H1 (cell line): ENCODE results near the gene ACTL7A. TPM values are rescaled to one million over a fixed set of nuclear protein-coding genes. Genes with fewer than 3 reads are reported as not detected.

ENCODE experiments used
- CTCF ChIA-PET: fragments of 300-600 bp; sonication (Branson Sonifier 250); formaldehyde crosslinking; loops from one replicate; lab custom pipeline; 2021; ENCODE audit not compliant: partially characterized antibody; lab: Charles Lee
- POLR2A ChIA-PET: fragments of 300-600 bp; sonication (Branson Sonifier 250); formaldehyde crosslinking; loops from one replicate; lab custom pipeline; 2021; ENCODE audit warnings: inconsistent platforms; ENCODE audit not compliant: partially characterized antibody; lab: Charles Lee
- DNase-seq, 2 experiments: peaks; one replicate each; pipeline versions ENCODE4 v3.0.0 to v3.0.0-alpha.2; 2010 to 2022; ENCODE audit warnings: low spot score in 2 of 2, low read depth in 1 of 2, mixed read lengths in 1 of 2
- FAIRE-seq: peaks from 2 replicates; lab custom pipeline; 2011; peaks lifted over from hg19 to GRCh38; lab: Jason Lieb, UNC
- H2AFZ ChIP-seq: 2 replicates; pipeline ENCODE4 v1.8.1; 2012; ENCODE audit warnings: low read length, inconsistent platforms
- H2AK5ac ChIP-seq: 2 replicates; pipeline ENCODE4 v1.6.1; 2013; ENCODE audit warnings: low read depth, low read length
- H2BK120ac ChIP-seq: replicated peaks from 2 replicates; pipeline ENCODE3; 2013; ENCODE audit warnings: low read depth, low read length, inconsistent platforms
- H2BK12ac ChIP-seq: 2 replicates; pipeline ENCODE4 v1.6.1; 2013; ENCODE audit warnings: low read depth, low read length
- H2BK15ac ChIP-seq: 2 replicates; pipeline ENCODE4 v1.6.1; 2013; ENCODE audit warnings: low read length
- H2BK20ac ChIP-seq: 2 replicates; pipeline ENCODE4 v1.6.1; 2013; ENCODE audit warnings: low read length
- H2BK5ac ChIP-seq: 2 replicates; pipeline ENCODE4 v1.6.1; 2013; ENCODE audit warnings: low read depth, low read length
- H3K14ac ChIP-seq: 2 replicates; pipeline ENCODE4 v1.6.1; 2013; ENCODE audit warnings: inconsistent platforms; ENCODE audit not compliant: insufficient read length
- H3K18ac ChIP-seq: 2 replicates; pipeline ENCODE4 v1.6.1; 2013; ENCODE audit warnings: low read length; ENCODE audit errors: extremely low read depth
- H3K23ac ChIP-seq: 2 replicates; pipeline ENCODE4 v1.6.1; 2013; ENCODE audit warnings: inconsistent platforms; ENCODE audit not compliant: insufficient read length
- H3K23me2 ChIP-seq: 2 replicates; pipeline ENCODE4 v1.6.1; 2013; ENCODE audit warnings: low read depth, low read length
- H3K27ac ChIP-seq: 2 replicates; pipeline ENCODE4 v1.6.1; 2011; ENCODE audit warnings: low read depth, low read length, inconsistent platforms
- H3K27me3 ChIP-seq, 4 experiments: replicated peaks in 1 of 4; 1 replicate in 1 of 4; 2 replicates in 3 of 4; pipeline versions ENCODE4 v1.6.1 to v1.8.1; 2011 to 2013; ENCODE audit warnings: low read length in 3 of 4, mild to moderate bottlenecking in 3 of 4, inconsistent platforms in 2 of 4, mixed read lengths in 2 of 4, moderate library complexity in 1 of 4; ENCODE audit not compliant: control insufficient read depth in 3 of 4, insufficient read depth in 3 of 4; ENCODE audit errors: extremely low read depth in 1 of 4
- H3K36me3 ChIP-seq, 4 experiments: 2 replicates each; pipeline versions ENCODE4 v1.6.1 to v1.8.1; 2011 to 2013; ENCODE audit warnings: mild to moderate bottlenecking in 4 of 4, low read length in 3 of 4, moderate library complexity in 2 of 4, control low read depth in 1 of 4, inconsistent platforms in 1 of 4; ENCODE audit not compliant: insufficient read depth in 4 of 4, control insufficient read depth in 2 of 4
- H3K4ac ChIP-seq: replicated peaks from 2 replicates; pipeline ENCODE3; 2013; ENCODE audit warnings: low read length, low read depth, mixed read lengths, inconsistent platforms; ENCODE audit not compliant: insufficient read length
- H3K4me1 ChIP-seq, 4 experiments: replicated peaks in 1 of 4; 1 replicate in 1 of 4; 2 replicates in 3 of 4; pipeline versions ENCODE4 v1.6.1 to v1.8.1; 2011 to 2013; ENCODE audit warnings: low read length in 3 of 4, inconsistent platforms in 2 of 4, mixed read lengths in 1 of 4; ENCODE audit not compliant: insufficient read depth in 4 of 4, control insufficient read depth in 3 of 4
- H3K4me2 ChIP-seq, 2 experiments: 2 replicates each; pipeline versions ENCODE4 v1.6.1 to v1.8.1; 2011 to 2013; ENCODE audit warnings: low read depth in 2 of 2, low read length in 2 of 2, control low read depth in 1 of 2, inconsistent platforms in 1 of 2, mild to moderate bottlenecking in 1 of 2; ENCODE audit not compliant: insufficient read depth in 1 of 2
- H3K4me3 ChIP-seq, 4 experiments: fragments of 200-600, 300-600 bp in 1 of 4; sonication (generic), shearing (Covaris generic), sonication (Bioruptor Twin) in 1 of 4; 2 replicates each; pipeline versions ENCODE4 v1.5.1 to v1.8.1; 2011 to 2016; ENCODE audit warnings: low read length in 4 of 4, low read depth in 3 of 4, control low read depth in 2 of 4, inconsistent platforms in 2 of 4, mild to moderate bottlenecking in 2 of 4, mixed read lengths in 1 of 4, moderate library complexity in 1 of 4; ENCODE audit not compliant: insufficient read depth in 2 of 4; ENCODE audit errors: extremely low read depth in 1 of 4
- H3K56ac ChIP-seq: replicated peaks from 2 replicates; pipeline ENCODE3; 2013; ENCODE audit warnings: low read depth, mild to moderate bottlenecking, mixed read lengths, low read length, inconsistent platforms; ENCODE audit not compliant: insufficient read length
- H3K79me1 ChIP-seq: 2 replicates; pipeline ENCODE4 v1.6.1; 2013; ENCODE audit warnings: low read depth, low read length, control low read depth
- H3K79me2 ChIP-seq, 2 experiments: 2 replicates each; pipeline versions ENCODE4 v1.6.1 to v1.8.1; 2012 to 2013; ENCODE audit warnings: low read length in 2 of 2, mild to moderate bottlenecking in 2 of 2, inconsistent platforms in 1 of 2; ENCODE audit not compliant: insufficient read depth in 2 of 2, control insufficient read depth in 1 of 2
- H3K9ac ChIP-seq, 4 experiments: replicated peaks in 1 of 4; 1 replicate in 1 of 4; 2 replicates in 3 of 4; pipeline versions ENCODE4 v1.6.1 to v1.8.1; 2011 to 2013; ENCODE audit warnings: low read depth in 3 of 4, low read length in 3 of 4, control low read depth in 2 of 4, mild to moderate bottlenecking in 2 of 4, moderate library complexity in 2 of 4, inconsistent platforms in 1 of 4; ENCODE audit errors: extremely low read depth in 1 of 4
- H3K9me3 ChIP-seq, 2 experiments: 2 replicates each; pipeline versions ENCODE4 v1.6.1 to v1.8.1; 2012 to 2013; ENCODE audit warnings: mild to moderate bottlenecking in 2 of 2, moderate library complexity in 2 of 2, control low read depth in 1 of 2, inconsistent platforms in 1 of 2, low read depth in 1 of 2, low read length in 1 of 2, mixed read lengths in 1 of 2; ENCODE audit not compliant: insufficient read depth in 2 of 2
- H4K20me1 ChIP-seq, 2 experiments: replicated peaks in 1 of 2; 2 replicates each; pipeline versions ENCODE3 to v1.8.1; 2011 to 2013; ENCODE audit warnings: inconsistent platforms in 2 of 2, low read length in 2 of 2, mild to moderate bottlenecking in 1 of 2; ENCODE audit not compliant: insufficient read depth in 2 of 2, control insufficient read depth in 1 of 2
- H4K5ac ChIP-seq: 2 replicates; pipeline ENCODE4 v1.6.1; 2013; ENCODE audit warnings: low read length, low read depth, mixed read lengths, inconsistent platforms; ENCODE audit not compliant: insufficient read length
- H4K8ac ChIP-seq: 2 replicates; pipeline ENCODE4 v1.8.0; 2013; ENCODE audit warnings: mild to moderate bottlenecking, moderate library complexity, low read length, inconsistent platforms; ENCODE audit not compliant: insufficient read depth; ENCODE audit errors: extremely low read depth
- H4K91ac ChIP-seq: replicated peaks from 2 replicates; pipeline ENCODE3; 2013; ENCODE audit warnings: low read length, mixed read lengths, inconsistent platforms; ENCODE audit not compliant: insufficient read length
- BRCA1 ChIP-seq: IDR thresholded peaks from 2 replicates; pipeline ENCODE4 v1.6.1; 2012; ENCODE audit warnings: low read depth, low read length, improper control_type of control experiment
- CBX5 ChIP-seq: fragments of 300-800, 300-1000 bp; sonication (generic); IDR thresholded peaks from 2 replicates; pipeline ENCODE4 v1.7.1; 2016; ENCODE audit warnings: antibody characterized with exemption, low read length, low read depth
- CEBPB ChIP-seq: IDR thresholded peaks from 2 replicates; pipeline ENCODE4 v1.6.1; 2012; ENCODE audit warnings: low read depth, low read length
- EZH2 ChIP-seq: fragments of 200-600 bp; sonication (generic); IDR thresholded peaks from 2 replicates; pipeline ENCODE4 v1.7.1; 2012; ENCODE audit warnings: low read depth, mild to moderate bottlenecking, moderate library complexity, low read length, inconsistent platforms; ENCODE audit not compliant: severe bottlenecking
- HDAC2 ChIP-seq, 2 experiments: fragments of 300-600 bp in 1 of 2; sonication (generic) in 1 of 2; IDR thresholded peaks; 2 replicates each; pipeline ENCODE4 v1.6.1; 2011 to 2012; ENCODE audit warnings: low read depth in 2 of 2, low read length in 2 of 2, mild to moderate bottlenecking in 2 of 2, moderate library complexity in 2 of 2, borderline replicate concordance in 1 of 2, inconsistent platforms in 1 of 2
- KDM5A ChIP-seq: fragments of 200-600 bp; IDR thresholded peaks from 2 replicates; pipeline ENCODE4 v1.7.1; 2012; ENCODE audit warnings: mild to moderate bottlenecking, low read length, inconsistent platforms, mixed read lengths
- MAFK ChIP-seq: IDR thresholded peaks from 2 replicates; pipeline ENCODE4 v1.6.1; 2012; ENCODE audit warnings: low read depth, mild to moderate bottlenecking, improper control_type of control experiment, low read length
- NRF1 ChIP-seq: IDR thresholded peaks from 2 replicates; pipeline ENCODE4 v1.6.1; 2011; ENCODE audit warnings: mild to moderate bottlenecking, low read depth, low read length, improper control_type of control experiment
- PHF8 ChIP-seq: fragments of 200-600 bp; sonication (generic); conservative IDR thresholded peaks from 2 replicates; pipeline ENCODE4 v1.7.1; 2012; ENCODE audit warnings: low read depth, mild to moderate bottlenecking, inconsistent platforms, low read length, moderate library complexity
- POLR2A ChIP-seq, 2 experiments: IDR thresholded peaks; 1 replicate in 1 of 2; 2 replicates in 1 of 2; pipeline ENCODE4 v1.6.1; 2011; ENCODE audit warnings: low read depth in 2 of 2, low read length in 2 of 2, mild to moderate bottlenecking in 2 of 2; ENCODE audit errors: control extremely low read depth in 1 of 2
- SAP30 ChIP-seq: fragments of 300-600 bp; sonication (generic); IDR thresholded peaks from 2 replicates; pipeline ENCODE4 v1.7.1; 2012; ENCODE audit warnings: low read length, moderate library complexity, mild to moderate bottlenecking, inconsistent platforms; ENCODE audit not compliant: insufficient read depth, insufficient replicate concordance
- SP1 ChIP-seq: IDR thresholded peaks from 2 replicates; pipeline ENCODE4 v1.6.1; 2011; ENCODE audit warnings: low read depth, low read length
- SP4 ChIP-seq: IDR thresholded peaks from 2 replicates; pipeline ENCODE4 v1.6.1; 2012; ENCODE audit warnings: low read length, inconsistent platforms
- WGBS, 2 experiments: shearing (Covaris generic) in 1 of 2; methylation state at CpG; one replicate each; pipeline versions ENCODE4 v1.1.6 to v1.1.7; 2013 to 2015; ENCODE audit warnings: low lambda C conversion rate in 2 of 2, mixed read lengths in 2 of 2, inconsistent platforms in 1 of 2, low coverage in 1 of 2, missing lambda C conversion rate in 1 of 2; ENCODE audit not compliant: insufficient replicate concordance in 2 of 2, insufficient coverage in 1 of 2, insufficient read length in 1 of 2; ENCODE audit errors: extremely low coverage in 1 of 2, missing lambda C conversion rate in 1 of 2; 5-methylcytosine and 5-hydroxymethylcytosine counted together
- polyA plus RNA-seq, 7 experiments: library from polyadenylated mRNA; depleted of rRNA in 3 of 7; stranded (reverse) in 5 of 7; unstranded in 2 of 7; fragments of >200 nt in 5 of 7; fragments of 200-250 nt in 2 of 7; gene quantifications; 1 replicate in 5 of 7; 2 replicates in 1 of 7; 4 replicates in 1 of 7; pipeline versions ENCODE4 v1.2.1 to v1.2.3, GENCODE V29; 2011 to 2013; ENCODE audit warnings: missing spikeins in 2 of 7, mixed read lengths in 2 of 7
- total RNA-seq: library from RNA; stranded (reverse); fragmentation: NEBNext Ultra II Directional; extraction: Animal tissue kit (Norgen Biotek cat#: 25700); gene quantifications from 2 replicates; pipeline ENCODE4 v1.2.1, GENCODE V29; 2021
- TF ChIP-seq, protein P1 (sequence below): IDR thresholded peaks from 2 replicates; pipeline ENCODE4 v1.6.1; 2011; ENCODE audit warnings: low read length, improper control_type of control experiment

The ACTL7A gene
- total and polyA plus RNA-seq, 2 of the 8 experiments (the other 6 are each of a cell fraction or from before 2014, with no cell fraction given): not detected

GRCh38 chr9:108867829-108868228, 5.8 kb downstream of the ACTL7A start:
- H4K8ac ChIP-seq: no peak overlapping the region
- no peaks in the 10 kb centered on the region for H3K4me1 ChIP-seq
- H2AK5ac ChIP-seq: no peak overlapping the region
- no peak overlapping the region for H3K14ac ChIP-seq
- no peak overlapping the region for H3K4me3 ChIP-seq
- H3K79me1 ChIP-seq: no peaks in the 10 kb centered on the region
- H3K23ac ChIP-seq: no peak overlapping the region
- H3K36me3 ChIP-seq: peaks cover 0 to 17% (median 5%) of the 10 kb centered on the region in 4 experiments; a peak in 3 of 8 replicates
- H2BK20ac ChIP-seq: no peak overlapping the region
- no peak overlapping the region for H3K4me2 ChIP-seq
- H3K23me2 ChIP-seq: no peaks in the 10 kb centered on the region
- no peak overlapping the region for H3K9ac ChIP-seq
- H3K79me2 ChIP-seq: no peaks in the 10 kb centered on the region
- ChIA-PET CTCF (no interaction called here), POLR2A (no interaction called here)
- no peak overlapping the region for H2AFZ ChIP-seq
- H4K20me1 ChIP-seq: peaks cover 0 to 1% of the 10 kb centered on the region in 2 experiments
- no peak overlapping the region for H2BK120ac ChIP-seq
- H3K9me3 ChIP-seq: no peaks in the 10 kb centered on the region
- DNase-seq (no peak), FAIRE-seq (no peak)
- H3K27me3 ChIP-seq: no peaks in the 10 kb centered on the region
- no peak overlapping the region for H2BK15ac ChIP-seq
- no peak overlapping the region for H3K27ac ChIP-seq
- 95% methylated on average over 4 of the region's 4 CpGs; no CpG with 5 or more reads in 1 of the 2 experiments for WGBS, 2 experiments
- no peak overlapping the region for H2BK12ac ChIP-seq
- H2BK5ac ChIP-seq: no peak overlapping the region
- no peak overlapping the region for H4K5ac ChIP-seq
- H4K91ac ChIP-seq: no peak overlapping the region
- no peak overlapping the region for H3K18ac ChIP-seq
- no peak overlapping the region for H3K4ac ChIP-seq
- no peak overlapping the region for H3K56ac ChIP-seq
- TF ChIP-seq SAP30: no peak
- no peak for TF ChIP-seq NRF1
- TF ChIP-seq, protein P1, sequence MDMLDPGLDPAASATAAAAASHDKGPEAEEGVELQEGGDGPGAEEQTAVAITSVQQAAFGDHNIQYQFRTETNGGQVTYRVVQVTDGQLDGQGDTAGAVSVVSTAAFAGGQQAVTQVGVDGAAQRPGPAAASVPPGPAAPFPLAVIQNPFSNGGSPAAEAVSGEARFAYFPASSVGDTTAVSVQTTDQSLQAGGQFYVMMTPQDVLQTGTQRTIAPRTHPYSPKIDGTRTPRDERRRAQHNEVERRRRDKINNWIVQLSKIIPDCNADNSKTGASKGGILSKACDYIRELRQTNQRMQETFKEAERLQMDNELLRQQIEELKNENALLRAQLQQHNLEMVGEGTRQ: no peak
- TF ChIP-seq SP1: no peak
- no peak for TF ChIP-seq CBX5
- TF ChIP-seq SP4: no peak
- no peak for TF ChIP-seq EZH2
- no peak for TF ChIP-seq POLR2A (IDR thresholded peaks at IDR 0.05; ENCODE audit: control extremely low read depth in 1 of 2, low read depth in 2 of 2, low read length in 2 of 2)
- TF ChIP-seq HDAC2 (IDR thresholded peaks at IDR 0.05; ENCODE audit: borderline replicate concordance in 1 of 2, low read depth in 2 of 2, low read length in 2 of 2): no peak
- no peak for TF ChIP-seq CEBPB
- no peak for TF ChIP-seq MAFK
- TF ChIP-seq PHF8: no peak
- TF ChIP-seq BRCA1: no peak
- no peak for TF ChIP-seq KDM5A
